GM19468 (cell line): ENCODE data around the gene WDR11.

Experiments used
- ATAC-seq: cut with Tn5 transposase; IDR thresholded peaks from one replicate; pipeline ENCODE4 v1.9.1; 2021; ENCODE audit warnings: mild to moderate bottlenecking, moderate library complexity, moderate number of reproducible peaks; ENCODE audit not compliant: unreplicated experiment; ENCODE audit errors: extremely low read depth

The WDR11 gene

DNA sequence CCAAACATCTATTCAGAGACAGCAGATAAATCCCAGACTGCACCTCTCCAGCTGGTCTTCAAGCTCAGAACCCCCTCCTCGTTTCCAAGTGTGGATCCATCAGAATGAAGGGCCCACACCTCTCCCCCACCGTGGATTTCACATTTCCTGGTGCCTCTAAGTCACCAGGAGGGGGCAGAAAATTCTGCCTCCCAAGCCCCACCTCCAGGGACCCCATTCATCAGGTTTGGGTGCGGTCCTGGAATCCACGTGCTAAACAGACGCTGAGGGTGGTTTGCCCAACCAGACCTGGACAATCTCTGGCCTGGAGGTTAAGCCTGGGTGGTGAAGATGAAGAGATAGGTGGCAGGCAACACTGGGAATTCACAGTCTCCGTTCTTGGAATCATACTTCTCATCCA is 92.4 kb downstream of the WDR11 start:
- ATAC-seq, result no peak

DNA sequence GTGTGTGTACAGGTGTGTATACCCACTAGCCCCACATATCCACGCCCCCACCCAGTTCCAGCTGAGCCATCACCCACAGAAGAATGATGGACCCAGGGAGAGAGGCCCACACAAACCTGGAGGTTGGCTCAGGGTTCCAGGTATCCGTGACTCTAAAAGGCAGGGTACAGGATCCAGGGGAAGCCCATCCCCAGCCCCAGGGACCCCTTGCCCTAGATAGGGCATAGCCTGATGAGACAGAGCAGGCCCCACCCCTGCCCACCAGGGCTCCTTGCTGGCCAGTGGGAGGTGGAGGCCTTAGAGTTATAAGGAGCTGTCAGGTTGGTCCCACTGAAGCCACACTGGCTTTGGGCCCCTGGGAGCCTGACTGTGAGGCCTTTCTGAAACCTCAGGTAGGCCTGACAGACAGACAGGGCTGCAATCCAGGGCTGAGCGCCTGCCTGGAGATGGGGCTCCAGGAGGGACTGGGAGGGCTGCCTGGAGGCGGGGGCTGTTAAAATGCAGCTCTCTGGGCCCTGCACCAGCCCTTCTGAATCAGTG is 93.5 kb downstream of the WDR11 start:
- ATAC-seq, result no peak

DNA sequence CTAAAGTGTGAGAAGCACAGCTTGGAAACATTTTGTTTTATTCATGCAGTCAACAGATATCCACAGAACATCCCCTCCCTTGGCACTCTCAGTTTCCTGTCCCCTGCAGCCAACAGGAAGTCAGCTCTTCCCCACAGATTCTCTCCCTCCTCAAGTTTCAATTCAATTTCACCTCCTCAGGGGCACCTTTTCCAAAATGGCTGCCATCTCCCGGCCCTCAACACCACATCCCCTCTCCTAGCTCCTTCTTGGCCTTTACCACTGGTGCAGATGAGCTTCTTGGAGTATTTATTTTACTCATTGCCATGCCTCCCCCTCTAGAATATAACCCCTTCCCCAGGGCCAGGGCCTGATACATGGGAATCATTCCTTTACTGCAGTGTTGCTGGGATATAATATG is 94.0 kb downstream of the WDR11 start:
- no peak for ATAC-seq

DNA sequence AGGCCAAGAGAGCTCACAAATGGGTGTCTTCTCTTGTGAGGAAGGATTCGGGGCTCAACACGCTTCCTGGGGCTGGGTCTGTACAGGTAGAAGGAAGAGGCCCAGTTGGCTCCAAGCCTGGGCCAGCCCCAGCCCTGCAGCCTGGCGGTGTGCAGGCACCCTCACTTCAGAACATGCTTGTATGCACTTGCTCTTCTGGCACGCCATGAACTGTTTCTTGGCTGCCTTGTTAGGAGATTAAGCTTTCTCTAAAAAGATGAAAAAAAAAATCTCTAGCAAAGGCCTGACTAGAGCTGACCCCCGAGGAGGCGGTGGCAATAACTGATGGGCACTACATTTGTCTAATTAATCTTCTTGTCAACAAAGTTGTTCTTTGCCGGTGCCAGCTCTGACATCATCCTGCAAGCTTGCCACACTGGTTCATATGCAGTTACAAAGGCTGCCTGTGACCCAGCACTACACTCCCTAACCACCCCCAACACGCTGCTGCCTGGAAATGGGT is 94.7 kb downstream of the WDR11 start:
- no peak for ATAC-seq

DNA sequence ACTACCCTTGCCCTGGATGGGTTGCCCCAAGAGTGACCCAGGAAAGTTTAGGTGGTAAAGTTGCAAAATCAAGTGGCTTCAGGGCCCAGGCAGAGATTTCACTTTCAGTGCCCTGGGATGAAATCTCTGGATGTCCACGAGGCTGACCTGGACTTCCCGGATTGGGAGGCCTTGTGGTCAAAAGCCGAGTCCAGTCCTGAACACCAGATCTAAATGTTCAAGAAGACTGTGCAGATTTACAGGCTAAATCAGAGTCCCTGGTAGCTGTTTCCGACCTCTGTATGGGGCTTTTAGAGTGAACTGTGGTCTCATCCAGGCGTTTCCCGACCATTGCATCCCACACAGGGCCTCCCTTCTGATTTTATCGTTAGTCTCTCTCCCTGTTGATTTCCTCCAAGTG is 95.3 kb downstream of the WDR11 start:
- ATAC-seq, result no peak

DNA sequence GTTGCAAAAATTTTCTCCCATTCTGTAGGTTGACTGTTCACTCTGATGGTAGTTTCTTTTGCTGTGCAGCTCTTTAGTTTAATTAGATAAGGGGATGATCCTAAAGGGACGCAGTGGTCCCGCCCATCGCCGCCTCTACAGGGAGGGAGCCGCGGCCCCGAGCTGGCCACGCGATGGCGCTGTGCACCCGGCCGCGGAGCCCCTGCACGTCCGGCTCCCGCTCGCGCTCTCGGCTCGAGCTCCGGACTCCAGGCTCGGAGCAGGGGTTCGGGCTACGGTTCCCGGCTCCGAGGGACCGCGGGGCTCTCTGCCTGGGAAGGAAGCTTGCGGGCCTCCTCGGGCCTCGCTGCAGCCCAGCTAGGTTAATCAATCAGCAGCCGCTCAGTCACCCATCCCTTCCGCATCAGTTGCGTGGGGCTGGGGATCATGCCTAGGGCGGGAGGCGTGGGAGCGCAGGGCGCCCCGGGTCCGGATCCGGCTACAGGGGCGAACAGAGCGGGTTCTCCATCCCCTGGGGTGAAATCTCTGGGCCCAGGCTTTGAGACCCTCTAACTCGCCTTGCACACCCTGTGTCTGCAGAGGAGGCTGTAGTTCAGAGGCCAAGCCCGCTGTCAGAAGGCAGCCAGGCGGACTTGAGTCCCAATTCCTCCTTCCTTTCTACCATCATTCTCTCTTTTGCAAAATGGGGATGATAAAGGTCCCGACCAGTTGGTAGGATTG is 97.9 kb downstream of the WDR11 start:
- peak; percentile 78 for ATAC-seq

DNA sequence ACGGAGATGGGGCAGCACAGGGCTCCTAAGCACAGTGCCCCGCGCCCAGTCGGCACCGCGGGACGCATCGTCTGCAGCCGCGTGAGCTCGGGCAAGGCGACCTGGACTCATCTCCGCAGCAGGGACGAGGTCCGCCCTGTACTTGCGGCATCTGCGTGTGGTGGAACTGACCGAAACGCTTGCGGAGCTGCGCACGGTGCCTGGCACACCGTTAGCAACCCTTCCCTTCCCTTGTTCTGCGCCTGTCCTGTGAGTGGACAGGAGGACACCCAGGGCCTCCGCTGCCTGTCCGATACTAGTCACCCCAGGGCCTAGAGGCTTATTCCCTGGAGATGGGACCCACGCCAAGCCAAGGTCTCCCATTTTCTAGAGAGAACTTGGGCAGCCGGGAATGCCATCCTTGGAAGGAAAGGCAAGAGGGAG is 98.5 kb downstream of the WDR11 start:
- ATAC-seq, result no peak

DNA sequence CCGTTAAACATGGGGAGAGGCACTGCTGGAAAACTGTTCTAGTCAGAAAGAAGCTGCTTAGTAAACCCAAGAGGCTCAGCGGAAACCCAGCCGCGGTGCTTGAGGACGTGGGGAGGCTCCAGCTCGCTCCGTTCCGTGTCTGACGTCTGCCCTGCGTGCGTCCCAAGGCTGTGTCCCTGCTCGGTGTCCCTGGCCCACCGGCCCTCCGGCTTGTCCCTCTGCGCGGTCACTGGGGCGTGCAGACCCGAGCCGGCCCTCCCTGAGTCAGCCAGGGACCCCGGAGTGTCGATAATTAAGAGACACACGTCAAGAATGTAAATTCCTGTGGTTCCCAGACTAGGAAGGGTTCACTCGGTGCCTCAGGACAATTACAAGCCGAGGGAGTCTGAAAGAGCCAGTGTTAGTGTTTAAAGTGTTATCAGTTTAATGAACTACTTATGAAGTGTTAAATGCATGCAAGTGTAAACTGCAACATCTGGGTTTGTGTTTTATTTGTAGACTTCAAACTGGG is 98.9 kb downstream of the WDR11 start:
- no peak for ATAC-seq

DNA sequence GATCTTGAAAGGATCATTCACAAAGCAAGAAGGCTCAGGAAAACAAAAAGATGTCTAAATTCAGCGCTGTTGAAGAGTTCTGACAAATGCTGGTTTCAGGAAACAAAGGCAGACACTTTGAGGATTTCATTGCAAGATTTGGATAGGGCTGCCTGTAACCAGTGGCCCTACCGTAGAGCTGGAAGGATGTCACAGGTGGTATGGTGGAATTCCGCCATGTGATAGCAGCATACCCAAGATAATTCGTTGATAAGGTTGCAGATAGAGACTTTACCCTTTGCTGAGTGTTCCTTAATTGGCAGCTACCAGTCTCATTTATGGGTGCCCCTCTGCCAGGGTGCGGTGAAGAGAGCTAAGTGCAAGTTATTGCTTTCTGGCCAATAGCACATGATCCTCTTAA is 100.1 kb downstream of the WDR11 start:
- ATAC-seq, result no peak

DNA sequence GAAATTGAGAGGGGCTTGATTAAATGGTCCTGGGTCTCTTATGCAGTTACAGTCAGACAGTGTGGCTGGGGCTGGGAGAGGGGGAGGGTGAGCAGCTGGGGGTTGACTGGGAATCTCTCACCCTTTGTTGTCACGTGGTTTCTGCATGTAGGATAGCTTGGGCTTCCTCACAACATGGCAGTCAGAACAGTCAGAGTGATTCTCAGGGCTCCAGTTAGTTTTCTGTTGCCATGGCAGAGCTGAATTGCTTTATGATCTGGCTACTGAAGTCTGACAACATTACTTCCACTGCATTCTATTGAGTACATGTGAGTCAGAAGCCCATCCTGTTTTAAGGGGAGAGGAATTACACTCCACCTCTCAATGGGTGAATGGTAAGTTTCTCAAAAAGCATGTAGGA is 102.7 kb downstream of the WDR11 start:
- no peak for ATAC-seq
